IMR-90 (cell line): Measurements from ENCODE around the gene GRAMD1B. TPM values are rescaled to one million over a fixed set of nuclear protein-coding genes. Genes with fewer than 3 reads are reported as not detected.

ENCODE experiments used
- ATAC-seq: fragments of 200-7000 bp; cut with Tn5 transposase; 2 replicates; pipeline ENCODE4 v1.9.1; 2020; ENCODE audit warnings: low read depth, mild to moderate bottlenecking, moderate library complexity
- BruUV-seq: library from RNA; stranded (reverse); fragments of 400-500 nt; replicated peaks from 2 replicates; lab custom pipeline; 2021; lab: Mats Ljungman, UMichigan
- CTCF ChIA-PET: fragments of 300-600 bp; formaldehyde crosslinking; extraction: SDS; loops from one replicate; lab custom pipeline; 2021; ENCODE audit warnings: antibody characterized with exemption; lab: Yijun Ruan, JAX
- POLR2A ChIA-PET: fragments of 300-600 bp; sonication (Branson Sonifier 250); formaldehyde crosslinking; loops from one replicate; lab custom pipeline; 2022; ENCODE audit warnings: antibody characterized with exemption; ENCODE audit not compliant: unreplicated experiment; lab: Charles Lee
- DNase-seq: peaks from one replicate; pipeline ENCODE4 v3.0.0; 2013
- H2AFZ ChIP-seq: replicated peaks from 2 replicates; pipeline ENCODE3; 2013; ENCODE audit warnings: low read length, mild to moderate bottlenecking; ENCODE audit not compliant: poor library complexity
- H2AK5ac ChIP-seq: 2 replicates; pipeline ENCODE4 v1.6.1; 2013; ENCODE audit warnings: low read depth, low read length, inconsistent platforms
- H2AK9ac ChIP-seq: replicated peaks from 2 replicates; pipeline ENCODE3; 2013; ENCODE audit warnings: mild to moderate bottlenecking, low read depth, low read length, moderate library complexity; ENCODE audit not compliant: poor library complexity
- H2BK120ac ChIP-seq: 2 replicates; pipeline ENCODE4 v1.6.1; 2013; ENCODE audit warnings: low read depth, low read length, inconsistent platforms
- H2BK15ac ChIP-seq: 3 replicates; pipeline ENCODE4 v1.6.1; 2013; ENCODE audit warnings: low read depth, low read length, inconsistent platforms
- H2BK20ac ChIP-seq: 2 replicates; pipeline ENCODE4 v1.6.1; 2013; ENCODE audit warnings: low read depth, mild to moderate bottlenecking, inconsistent platforms, low read length, moderate library complexity
- H2BK5ac ChIP-seq: 2 replicates; pipeline ENCODE4 v1.6.1; 2013; ENCODE audit warnings: mild to moderate bottlenecking, low read depth, low read length, inconsistent platforms; ENCODE audit not compliant: poor library complexity, severe bottlenecking
- H3K14ac ChIP-seq: replicated peaks from 2 replicates; pipeline ENCODE4 v1.6.1; 2013; ENCODE audit warnings: low read depth, low read length, inconsistent platforms
- H3K18ac ChIP-seq: 2 replicates; pipeline ENCODE4 v1.6.1; 2013; ENCODE audit warnings: low read depth, low read length, control low read depth
- H3K23ac ChIP-seq: 2 replicates; pipeline ENCODE4 v1.6.1; 2013; ENCODE audit warnings: low read depth, low read length, inconsistent platforms
- H3K27ac ChIP-seq: 2 replicates; pipeline ENCODE4 v1.5.1; 2013; ENCODE audit warnings: mild to moderate bottlenecking, control low read depth, low read length; ENCODE audit not compliant: insufficient read depth
- H3K27me3 ChIP-seq: 2 replicates; pipeline ENCODE4 v1.6.1; 2013; ENCODE audit warnings: low read length; ENCODE audit not compliant: control insufficient read depth, insufficient read depth
- H3K36me3 ChIP-seq: 2 replicates; pipeline ENCODE4 v1.6.1; 2013; ENCODE audit warnings: low read length, mixed read lengths; ENCODE audit not compliant: control insufficient read depth, insufficient read depth
- H3K4ac ChIP-seq: 2 replicates; pipeline ENCODE4 v1.6.1; 2013; ENCODE audit warnings: low read depth, low read length, inconsistent platforms
- H3K4me1 ChIP-seq: 2 replicates; pipeline ENCODE4 v1.6.1; 2013; ENCODE audit warnings: low read length, mixed read lengths; ENCODE audit not compliant: control insufficient read depth, insufficient read depth
- H3K4me2 ChIP-seq: 2 replicates; pipeline ENCODE4 v1.6.1; 2013; ENCODE audit warnings: low read depth, mild to moderate bottlenecking, control low read depth, low read length, moderate library complexity
- H3K4me3 ChIP-seq: 2 replicates; pipeline ENCODE4 v1.5.1; 2013; ENCODE audit warnings: low read depth, mild to moderate bottlenecking, control low read depth, low read length, moderate library complexity; ENCODE audit not compliant: insufficient read depth
- H3K56ac ChIP-seq: 2 replicates; pipeline ENCODE4 v1.6.1; 2013; ENCODE audit warnings: low read length, inconsistent platforms; ENCODE audit not compliant: insufficient read depth; ENCODE audit errors: extremely low read depth
- H3K79me1 ChIP-seq, 2 experiments: 2 replicates each; pipeline ENCODE4 v1.6.1; 2013; ENCODE audit warnings: low read length in 2 of 2, inconsistent platforms in 1 of 2, low read depth in 1 of 2
- H3K9ac ChIP-seq: 2 replicates; pipeline ENCODE4 v1.6.1; 2013; ENCODE audit warnings: low read depth, low read length, control low read depth
- H3K9me1 ChIP-seq: 2 replicates; pipeline ENCODE4 v1.6.1; 2013; ENCODE audit warnings: low read length, inconsistent platforms; ENCODE audit not compliant: insufficient read depth
- H3K9me3 ChIP-seq: 2 replicates; pipeline ENCODE4 v1.6.1; 2013; ENCODE audit warnings: low read length; ENCODE audit not compliant: control insufficient read depth, insufficient read depth
- H4K20me1 ChIP-seq: 2 replicates; pipeline ENCODE4 v1.6.1; 2013; ENCODE audit warnings: low read length, inconsistent platforms; ENCODE audit not compliant: insufficient read depth
- H4K5ac ChIP-seq: 2 replicates; pipeline ENCODE4 v1.6.1; 2013; ENCODE audit warnings: mild to moderate bottlenecking, low read depth, low read length, control low read depth
- H4K8ac ChIP-seq, 2 experiments: 2 replicates each; pipeline ENCODE4 v1.6.1; 2013; ENCODE audit warnings: low read depth in 2 of 2, low read length in 2 of 2, control low read depth in 1 of 2, inconsistent platforms in 1 of 2
- H4K91ac ChIP-seq: 2 replicates; pipeline ENCODE4 v1.6.1; 2013; ENCODE audit warnings: low read depth, low read length, inconsistent platforms; ENCODE audit not compliant: insufficient read depth
- BHLHE40 ChIP-seq: fragments of 150-350 bp; IDR thresholded peaks from 2 replicates; pipeline ENCODE4 v1.6.1; 2016; ENCODE audit warnings: mild to moderate bottlenecking, low read depth, low read length
- FOS ChIP-seq: fragments of 150-350 bp; IDR thresholded peaks from 2 replicates; pipeline ENCODE4 v1.6.1; 2016; ENCODE audit warnings: low read depth, low read length
- MXI1 ChIP-seq: IDR thresholded peaks from 2 replicates; pipeline ENCODE4 v1.6.1; 2012; ENCODE audit warnings: low read depth, mild to moderate bottlenecking, low read length, moderate library complexity, borderline replicate concordance
- NFE2L2 ChIP-seq: fragments of 150-350 bp; IDR thresholded peaks from 2 replicates; pipeline ENCODE4 v1.6.1; 2016; ENCODE audit warnings: low read depth, mild to moderate bottlenecking, low read length
- RAD21 ChIP-seq: IDR thresholded peaks from 2 replicates; pipeline ENCODE4 v1.6.1; 2012; ENCODE audit warnings: low read length, improper control_type of control experiment
- RCOR1 ChIP-seq: IDR thresholded peaks from 2 replicates; pipeline ENCODE4 v1.6.1; 2012; ENCODE audit warnings: mild to moderate bottlenecking, low read length, improper control_type of control experiment; ENCODE audit not compliant: insufficient replicate concordance
- WGBS, 2 experiments: methylation state at CpG; one replicate each; pipeline versions ENCODE4 v1.1.5 to v1.1.7; 2013; ENCODE audit warnings: missing lambda C conversion rate in 2 of 2; ENCODE audit not compliant: insufficient read length in 1 of 2; ENCODE audit errors: extremely low coverage in 2 of 2; 5-methylcytosine and 5-hydroxymethylcytosine counted together
- dilution Hi-C: fragments of 300-500 bp; cut with HindIII; formaldehyde crosslinking; loops from one replicate; pipeline ENCODE4 v1.14.3; 2018; ENCODE audit warnings: low sequenced_read_pairs; ENCODE audit not compliant: unreplicated experiment
- in situ Hi-C: fragments of 300-500 bp; cut with MboI; formaldehyde crosslinking; loops from 3 replicates; pipeline ENCODE4 v1.14.3; 2019; ENCODE audit warnings: low sequenced_read_pairs, inconsistent platforms, mixed read lengths
- intact Hi-C: fragments of 100-400 bp; cut with micrococcal nuclease; formaldehyde crosslinking; loops from 2 replicates; pipeline ENCODE4 v1.10.0; 2022
- polyA plus RNA-seq, 3 experiments: library from polyadenylated mRNA; depleted of rRNA; stranded (reverse); fragments of >200 nt; gene quantifications; 2 replicates each; pipeline ENCODE4 v1.2.3, GENCODE V29; 2012; ENCODE audit warnings: low replicate concordance in 1 of 3
- total RNA-seq: library from RNA; depleted of rRNA; stranded (reverse); fragments of >200 nt; gene quantifications from 2 replicates; pipeline ENCODE4 v1.2.3, GENCODE V29; 2012
- TF ChIP-seq, protein P1 (sequence below): conservative IDR thresholded peaks from 2 replicates; pipeline ENCODE4 v1.5.1; 2012; ENCODE audit warnings: mild to moderate bottlenecking, low read depth, low read length, improper control_type of control experiment
- TF ChIP-seq, protein P2 (sequence below): fragments of 150-350 bp; IDR thresholded peaks from 2 replicates; pipeline ENCODE4 v1.6.1; 2017; ENCODE audit warnings: mild to moderate bottlenecking, antibody characterized with exemption, low read length, low read depth

GRAMD1B gene
- total and polyA plus RNA-seq, 2 of the 4 experiments (the other 2 are of a cell fraction), result 7.1 to 7.2 TPM

DNA sequence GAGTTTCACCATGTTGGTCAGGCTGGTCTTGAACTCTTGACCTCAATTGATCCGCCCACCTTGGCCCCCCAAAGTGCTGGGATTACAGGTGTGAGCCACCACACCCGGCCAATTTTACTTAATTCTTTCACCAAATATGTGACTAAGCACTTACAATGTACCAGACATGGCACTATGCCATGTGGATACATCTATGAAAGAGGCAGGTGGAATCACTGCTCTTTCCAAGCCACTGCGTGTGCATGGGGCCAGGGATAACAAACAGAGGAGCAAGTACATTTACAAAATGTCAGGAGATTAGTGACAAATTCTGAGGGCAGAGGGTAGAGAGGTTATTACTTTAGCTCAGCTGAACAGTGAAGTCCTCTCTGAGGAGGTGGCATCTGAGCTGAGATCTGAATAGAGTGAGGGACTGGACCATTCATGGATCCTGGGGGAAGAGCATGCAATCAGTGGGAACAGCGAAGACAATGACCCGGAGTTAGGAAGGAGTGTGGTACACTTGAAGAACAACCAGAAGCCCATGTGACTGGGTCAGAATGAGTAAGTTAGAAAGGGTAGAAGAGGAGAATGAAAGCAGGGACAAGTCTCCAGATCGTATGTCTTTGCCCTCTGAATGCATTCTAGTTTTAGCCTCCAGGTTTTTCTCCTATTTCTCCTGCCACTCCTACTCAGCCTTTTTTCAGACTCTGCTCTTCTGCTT is 38.3 kb upstream of the GRAMD1B start:
- Histone ChIP-seq H2BK15ac (no peak overlapping the region), H4K5ac (no peak overlapping the region), H4K91ac (no peak overlapping the region), H2BK120ac (no peak overlapping the region), H4K20me1 (no peaks in the 10 kb centered on the region), H3K18ac (no peak overlapping the region), H2AK5ac (no peak overlapping the region), H3K36me3 (no peaks in the 10 kb centered on the region), H2AFZ (no peak overlapping the region), H3K79me1 (no peaks in the 10 kb centered on the region), H3K4me3 (no peak overlapping the region), H3K14ac (no peak overlapping the region), H3K27ac (no peak overlapping the region), H3K9me3 (no peaks in the 10 kb centered on the region), H3K23ac (no peak overlapping the region), H2BK5ac (no peak overlapping the region), H3K4me1 (no peaks in the 10 kb centered on the region), H3K9me1 (no peaks in the 10 kb centered on the region), H4K8ac (no peak overlapping the region), H3K4ac (no peak overlapping the region), H3K56ac (no peak overlapping the region), H3K4me2 (no peak overlapping the region), H2BK20ac (no peak overlapping the region), H3K9ac (no peak overlapping the region), H2AK9ac (no peak overlapping the region), H3K27me3 (peaks cover 31% of the 10 kb centered on the region)
- in situ Hi-C loops, result no loop called here
- TF ChIP-seq NFE2L2, result no peak
- no peak for TF ChIP-seq BHLHE40
- TF ChIP-seq, protein P1, sequence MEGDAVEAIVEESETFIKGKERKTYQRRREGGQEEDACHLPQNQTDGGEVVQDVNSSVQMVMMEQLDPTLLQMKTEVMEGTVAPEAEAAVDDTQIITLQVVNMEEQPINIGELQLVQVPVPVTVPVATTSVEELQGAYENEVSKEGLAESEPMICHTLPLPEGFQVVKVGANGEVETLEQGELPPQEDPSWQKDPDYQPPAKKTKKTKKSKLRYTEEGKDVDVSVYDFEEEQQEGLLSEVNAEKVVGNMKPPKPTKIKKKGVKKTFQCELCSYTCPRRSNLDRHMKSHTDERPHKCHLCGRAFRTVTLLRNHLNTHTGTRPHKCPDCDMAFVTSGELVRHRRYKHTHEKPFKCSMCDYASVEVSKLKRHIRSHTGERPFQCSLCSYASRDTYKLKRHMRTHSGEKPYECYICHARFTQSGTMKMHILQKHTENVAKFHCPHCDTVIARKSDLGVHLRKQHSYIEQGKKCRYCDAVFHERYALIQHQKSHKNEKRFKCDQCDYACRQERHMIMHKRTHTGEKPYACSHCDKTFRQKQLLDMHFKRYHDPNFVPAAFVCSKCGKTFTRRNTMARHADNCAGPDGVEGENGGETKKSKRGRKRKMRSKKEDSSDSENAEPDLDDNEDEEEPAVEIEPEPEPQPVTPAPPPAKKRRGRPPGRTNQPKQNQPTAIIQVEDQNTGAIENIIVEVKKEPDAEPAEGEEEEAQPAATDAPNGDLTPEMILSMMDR, result no peak
- TF ChIP-seq, protein P2, sequence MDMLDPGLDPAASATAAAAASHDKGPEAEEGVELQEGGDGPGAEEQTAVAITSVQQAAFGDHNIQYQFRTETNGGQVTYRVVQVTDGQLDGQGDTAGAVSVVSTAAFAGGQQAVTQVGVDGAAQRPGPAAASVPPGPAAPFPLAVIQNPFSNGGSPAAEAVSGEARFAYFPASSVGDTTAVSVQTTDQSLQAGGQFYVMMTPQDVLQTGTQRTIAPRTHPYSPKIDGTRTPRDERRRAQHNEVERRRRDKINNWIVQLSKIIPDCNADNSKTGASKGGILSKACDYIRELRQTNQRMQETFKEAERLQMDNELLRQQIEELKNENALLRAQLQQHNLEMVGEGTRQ, result no peak
- no peak for TF ChIP-seq MXI1
- no peak for TF ChIP-seq RCOR1
- no peak for TF ChIP-seq RAD21
- TF ChIP-seq FOS, result no peak
- ChIA-PET CTCF (no interaction called here), POLR2A (no interaction called here)
- ATAC-seq (no peak), DNase-seq (no peak)
- BruUV-seq, result no TSS peak
- dilution Hi-C loops, result no loop called here
- intact Hi-C loops, result no loop called here
- WGBS, 2 experiments, result 67% methylated on average over 3 of the region's 6 CpGs; no CpG with 5 or more reads in 1 of the 2 experiments
